ENCODE measurements around the gene RNF208.
"Not testable (repeated sequence)": the region's sequence is repeated elsewhere in the genome, so short reads cannot be mapped to it uniquely, and the experiment has no call there.

The RNF208 gene

DNA sequence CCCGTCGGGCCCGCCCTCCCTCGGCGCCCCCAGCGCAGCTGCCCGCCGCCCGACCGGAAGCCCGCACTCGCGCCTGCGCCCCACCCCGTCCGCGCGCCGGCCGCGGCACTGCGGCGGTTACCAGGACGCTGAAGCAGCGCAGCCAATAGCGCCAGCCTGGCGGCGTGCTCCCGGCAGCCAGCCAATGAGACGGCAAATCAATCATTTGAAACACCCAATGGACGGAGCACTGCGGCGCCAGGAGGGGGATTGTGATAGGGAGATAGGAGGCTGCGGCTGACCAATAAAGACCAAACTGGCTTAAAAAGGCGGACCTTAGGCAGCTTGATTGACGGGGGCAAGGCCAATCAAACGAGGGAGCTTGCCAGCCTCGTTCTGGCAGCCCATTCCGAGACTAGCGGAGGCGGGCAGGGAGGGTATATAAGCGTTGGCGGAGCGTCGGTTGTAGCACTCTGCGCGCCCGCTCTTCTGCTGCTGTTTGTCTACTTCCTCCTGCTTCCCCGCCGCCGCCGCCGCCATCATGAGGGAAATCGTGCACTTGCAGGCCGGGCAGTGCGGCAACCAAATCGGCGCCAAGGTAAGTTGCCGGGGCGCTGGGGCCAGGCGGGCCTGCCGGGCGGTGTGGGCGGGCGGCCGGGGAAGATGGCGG is 18.9 kb upstream of the RNF208 start, which contains the start of gene TUBB4B:
Gene TUBB4B, plus strand, starts transcription at position 447 of the 649 bp plus-strand sequence. Its CDS starts 74 bp downstream, at position 521.
- no peak for TF ChIP-seq CTCF (IDR thresholded peaks at IDR 0.05; ENCODE audit: low read depth, low read length)
- peak; percentile 100 for DNase-seq (ENCODE audit: extremely low read depth, low read depth)

- DNase-seq (ENCODE audit: extremely low read depth, low read depth), result peak; percentile 59
- TF ChIP-seq CTCF (IDR thresholded peaks at IDR 0.05; ENCODE audit: low read depth, low read length), result no peak
Observed at GRCh38 chr9:137240318-137240840, 18.3 kb upstream of the RNF208 start.

- not testable (repeated sequence) for DNase-seq (ENCODE audit: extremely low read depth, low read depth)
Observed at GRCh38 chr9:137239541-137240200, 17.6 kb upstream of the RNF208 start.

DNA sequence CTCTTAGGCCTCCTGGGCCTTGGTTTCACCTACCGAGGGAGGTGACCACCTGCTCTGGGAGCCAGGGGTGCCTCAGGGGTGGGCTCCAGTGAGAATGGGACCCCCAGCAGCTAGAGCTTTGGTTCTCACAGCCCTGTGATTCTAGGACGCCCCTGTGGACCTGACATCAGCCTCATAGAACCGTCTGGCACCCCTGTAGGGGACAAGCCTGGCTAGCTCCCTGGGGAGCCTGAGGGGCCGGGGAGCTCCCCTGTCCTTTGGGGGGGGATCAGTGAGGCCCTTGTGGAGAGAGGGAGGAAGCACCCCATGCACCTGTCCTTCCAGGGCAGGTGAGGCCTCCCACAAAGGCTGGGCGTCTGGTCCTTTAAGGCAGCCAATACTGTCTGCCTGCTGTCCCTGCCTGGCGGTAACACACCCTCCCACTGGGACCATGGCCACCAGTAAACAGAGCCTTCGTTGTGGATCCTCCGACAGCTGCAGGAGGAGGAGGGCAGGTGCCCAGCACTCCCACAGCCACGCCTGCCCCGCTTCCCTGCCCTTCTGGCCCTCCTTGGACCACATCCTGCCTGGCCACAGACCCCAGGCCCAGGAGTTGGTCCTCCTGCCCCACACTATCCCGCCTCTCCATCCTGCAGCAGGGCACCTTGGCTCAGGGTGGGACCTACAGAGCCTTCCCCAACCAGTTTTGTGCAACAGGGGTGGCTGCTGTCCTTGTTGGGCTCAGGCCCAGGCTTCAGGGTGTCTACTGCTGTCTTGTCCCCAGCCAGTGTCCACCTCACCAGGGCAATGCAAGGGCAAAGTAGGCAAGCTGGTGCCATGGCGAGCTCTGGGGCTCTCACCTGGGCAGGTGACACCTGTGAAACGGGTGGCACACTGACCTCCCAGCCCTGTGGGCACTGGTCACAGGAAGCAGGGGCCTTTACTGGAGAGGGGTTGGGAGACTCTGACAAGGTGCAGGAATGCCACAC is 16.0 kb upstream of the RNF208 start:
- TF ChIP-seq CTCF (IDR thresholded peaks at IDR 0.05; ENCODE audit: low read depth, low read length), result no peak
- DNase-seq (ENCODE audit: extremely low read depth, low read depth), result no peak

GRCh38 chr9:137236936-137237421 is 14.9 kb upstream of the RNF208 start:
- no peak for TF ChIP-seq CTCF (IDR thresholded peaks at IDR 0.05; ENCODE audit: low read depth, low read length)
- no peak for DNase-seq (ENCODE audit: extremely low read depth, low read depth)

- TF ChIP-seq CTCF (IDR thresholded peaks at IDR 0.05; ENCODE audit: low read depth, low read length), result peak; percentile 92
- DNase-seq (ENCODE audit: extremely low read depth, low read depth), result peak; percentile 29
Observed at GRCh38 chr9:137236238-137236935, 14.3 kb upstream of the RNF208 start.
